HG02852 (cell line): ENCODE data around the gene ADAMTS15.

Source experiments
- ATAC-seq: cut with Tn5 transposase; IDR thresholded peaks from one replicate; pipeline ENCODE4 v1.9.1; 2021; ENCODE audit warnings: mild to moderate bottlenecking, moderate library complexity; ENCODE audit not compliant: unreplicated experiment

Gene ADAMTS15

DNA sequence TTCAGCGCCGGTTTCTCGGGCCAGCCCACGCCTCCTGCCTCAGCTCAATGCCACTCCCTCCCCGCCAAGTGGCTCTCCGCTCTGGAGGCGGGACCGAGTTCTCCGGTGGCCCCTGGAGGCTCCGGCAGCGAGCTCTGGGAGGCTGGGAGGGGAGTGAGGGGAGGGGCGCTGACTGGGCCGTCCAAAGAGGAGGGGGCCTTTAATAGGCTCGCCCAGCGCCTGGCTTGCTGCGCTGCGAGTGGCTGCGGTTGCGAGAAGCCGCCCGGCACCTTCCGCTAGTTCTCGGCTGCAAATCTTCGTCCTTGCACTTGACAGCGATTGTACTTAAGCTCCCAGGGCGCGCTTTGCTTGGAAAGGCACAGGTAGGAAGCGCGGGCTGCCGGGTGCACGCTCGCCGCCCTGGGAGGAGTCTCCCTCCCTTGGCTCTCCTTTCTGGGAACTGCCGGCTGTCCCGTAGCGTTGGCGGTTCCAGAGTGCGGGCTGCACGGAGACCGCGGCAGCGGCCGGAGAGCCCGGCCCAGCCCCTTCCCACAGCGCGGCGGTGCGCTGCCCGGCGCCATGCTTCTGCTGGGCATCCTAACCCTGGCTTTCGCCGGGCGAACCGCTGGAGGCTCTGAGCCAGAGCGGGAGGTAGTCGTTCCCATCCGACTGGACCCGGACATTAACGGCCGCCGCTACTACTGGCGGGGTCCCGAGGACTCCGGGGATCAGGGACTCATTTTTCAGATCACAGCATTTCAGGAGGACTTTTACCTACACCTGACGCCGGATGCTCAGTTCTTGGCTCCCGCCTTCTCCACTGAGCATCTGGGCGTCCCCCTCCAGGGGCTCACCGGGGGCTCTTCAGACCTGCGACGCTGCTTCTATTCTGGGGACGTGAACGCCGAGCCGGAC lies at the start of gene ADAMTS15:
Gene ADAMTS15, plus strand, starts transcription at position 230 of the 894 bp plus-strand sequence. Its CDS starts 329 bp downstream, at position 559.
- peak; percentile 55 for ATAC-seq

DNA sequence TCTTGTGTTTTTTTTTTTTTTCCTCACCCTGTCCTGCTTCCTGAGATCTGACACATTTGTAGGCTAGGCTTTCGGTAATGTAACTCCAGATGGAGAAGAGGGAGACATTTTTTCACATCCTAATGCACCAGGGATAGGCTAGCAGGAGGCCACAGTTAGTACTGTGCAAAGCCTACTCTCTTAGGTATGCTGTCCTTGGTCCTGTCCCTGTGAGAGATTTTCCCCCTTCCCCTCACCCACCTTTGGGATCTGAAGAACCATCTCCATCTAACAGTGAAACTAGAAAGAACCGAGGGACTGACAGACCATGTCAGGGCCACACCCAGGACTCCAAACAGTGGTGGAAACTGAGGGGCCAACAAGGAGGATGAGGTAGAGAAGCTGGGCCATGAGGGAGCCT lies 49.2 kb upstream of the ADAMTS15 start:
- ATAC-seq: no peak

DNA sequence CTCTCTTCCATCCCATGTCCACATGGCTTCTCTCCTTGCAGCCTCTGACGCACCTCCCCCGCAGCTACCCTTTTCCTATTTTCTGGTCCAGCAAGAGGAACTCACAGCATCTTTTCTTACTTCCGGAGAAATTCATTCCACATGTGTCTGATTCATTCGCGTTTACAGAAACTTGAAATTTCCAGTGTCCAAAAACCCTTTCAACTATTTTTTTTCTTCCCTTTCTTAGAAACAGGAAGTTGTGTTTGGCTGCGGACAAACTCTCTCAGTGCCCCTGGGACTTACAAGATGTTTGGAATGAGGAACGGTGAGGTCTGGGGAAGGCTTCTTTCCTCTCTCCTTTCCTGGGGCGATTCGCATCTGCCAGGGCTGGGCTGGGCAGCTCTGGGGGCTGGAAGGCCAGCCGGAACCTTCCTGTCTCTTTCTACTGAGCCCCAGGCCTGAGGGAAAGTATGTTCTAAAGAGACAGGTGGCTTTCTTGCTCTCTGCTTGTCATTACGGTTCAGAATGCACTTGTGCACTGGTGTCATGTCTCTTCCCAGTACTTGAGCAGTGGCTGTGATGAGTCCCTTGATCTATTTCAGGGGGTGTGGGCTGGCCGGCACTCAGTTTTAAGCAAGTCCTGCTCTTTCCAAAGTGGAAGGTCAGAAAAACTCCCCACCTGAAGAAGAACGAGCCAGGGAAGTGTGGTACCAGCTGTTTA lies 47.5 kb upstream of the ADAMTS15 start:
- ATAC-seq: no peak

DNA sequence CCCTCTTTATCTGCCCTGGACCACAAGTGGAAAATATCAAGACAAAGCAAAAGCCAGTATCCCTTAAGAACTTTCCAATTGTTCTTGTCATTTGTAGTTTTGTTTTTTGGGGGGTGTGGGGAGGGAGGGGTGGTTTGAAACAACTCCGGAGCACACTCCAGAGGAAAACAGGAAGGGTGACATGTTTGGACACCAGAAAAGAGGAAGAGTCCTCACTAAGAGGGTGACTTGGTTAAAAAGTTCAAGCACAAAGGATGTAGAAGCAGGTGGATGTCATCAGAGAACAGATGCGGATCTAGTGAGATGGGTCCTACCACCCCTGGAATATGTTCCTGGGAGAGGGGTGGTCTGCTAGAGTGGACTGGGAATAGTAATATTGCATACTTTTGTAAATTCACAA lies 45.9 kb upstream of the ADAMTS15 start:
- ATAC-seq: no peak

GRCh38 chr11:130403271-130403804 lies 45.1 kb upstream of the ADAMTS15 start:
- no peak for ATAC-seq

- ATAC-seq: no peak
Measured at GRCh38 chr11:130403967-130404366, 44.5 kb upstream of the ADAMTS15 start.

GRCh38 chr11:130404727-130405126 lies 43.7 kb upstream of the ADAMTS15 start:
- ATAC-seq: no peak

DNA sequence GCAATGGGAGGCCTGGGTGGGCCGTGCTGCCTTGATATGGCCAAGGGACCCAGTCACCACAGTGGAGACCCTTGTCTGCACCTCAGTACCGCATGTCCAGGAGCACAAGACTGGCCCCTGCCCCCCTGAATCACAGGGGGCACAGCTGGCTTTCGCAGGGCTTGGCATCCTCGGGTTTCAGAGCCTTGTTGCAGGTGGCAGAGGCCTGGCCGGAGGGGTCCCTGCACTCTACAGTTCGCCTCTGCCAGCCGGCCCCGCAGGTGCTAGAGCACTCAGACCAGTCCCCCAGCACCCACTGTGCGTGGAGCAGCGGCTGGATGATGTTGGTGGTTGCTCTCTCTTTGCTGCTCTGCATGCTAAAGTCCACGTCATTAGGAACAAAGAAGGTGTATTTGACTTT lies 43.0 kb upstream of the ADAMTS15 start:
- ATAC-seq: no peak

- ATAC-seq: no peak
Measured at GRCh38 chr11:130407978-130408377, 40.5 kb upstream of the ADAMTS15 start.

GRCh38 chr11:130408401-130408890 lies 40.0 kb upstream of the ADAMTS15 start:
- no peak for ATAC-seq

- ATAC-seq: no peak
Measured at GRCh38 chr11:130408901-130409300, 39.5 kb upstream of the ADAMTS15 start.

DNA sequence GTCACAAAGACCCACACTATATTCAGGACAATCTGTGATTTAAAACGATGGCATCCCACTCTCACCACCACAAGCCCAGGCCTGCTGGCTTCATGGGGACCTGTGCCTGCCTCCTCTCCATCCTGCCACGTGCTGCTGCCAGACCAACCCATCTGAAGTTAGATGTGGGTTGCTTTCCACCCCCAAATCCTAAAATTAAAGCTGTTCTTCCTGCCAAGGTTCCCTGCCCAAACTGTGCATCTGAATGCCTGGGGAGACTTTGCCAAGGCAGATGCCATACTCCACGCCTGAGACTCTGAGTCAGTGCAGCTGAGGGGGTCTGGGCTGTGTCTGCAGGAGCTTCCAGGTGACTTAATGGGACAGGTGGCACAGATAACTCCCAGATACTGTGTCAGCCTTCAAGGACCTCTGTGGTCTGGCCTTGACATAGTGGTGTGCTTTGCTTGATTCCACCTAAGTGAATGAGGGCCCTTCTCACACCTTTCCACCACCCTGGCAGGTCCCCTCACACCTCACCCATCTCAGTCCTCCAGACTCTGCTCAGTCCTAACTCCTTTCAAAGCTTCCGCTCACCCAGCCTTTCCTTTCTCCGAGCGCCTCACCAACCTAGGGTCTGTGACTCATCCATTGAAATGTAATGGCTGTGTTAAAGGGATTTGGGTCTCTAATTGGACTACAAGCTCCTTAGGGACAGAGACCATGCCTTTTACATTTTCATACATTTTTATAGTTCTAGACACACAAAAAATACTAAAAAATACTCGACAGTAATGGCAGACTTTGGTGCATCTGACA lies 38.7 kb upstream of the ADAMTS15 start:
- no peak for ATAC-seq

- ATAC-seq: no peak
Measured at GRCh38 chr11:130411223-130411622, 37.2 kb upstream of the ADAMTS15 start.

- no peak for ATAC-seq
Measured at GRCh38 chr11:130413405-130414106, 34.9 kb upstream of the ADAMTS15 start.

- ATAC-seq: no peak
Measured at GRCh38 chr11:130414107-130415080, 34.1 kb upstream of the ADAMTS15 start.

- ATAC-seq: no peak
Measured at GRCh38 chr11:130415731-130416529, 32.5 kb upstream of the ADAMTS15 start.

DNA sequence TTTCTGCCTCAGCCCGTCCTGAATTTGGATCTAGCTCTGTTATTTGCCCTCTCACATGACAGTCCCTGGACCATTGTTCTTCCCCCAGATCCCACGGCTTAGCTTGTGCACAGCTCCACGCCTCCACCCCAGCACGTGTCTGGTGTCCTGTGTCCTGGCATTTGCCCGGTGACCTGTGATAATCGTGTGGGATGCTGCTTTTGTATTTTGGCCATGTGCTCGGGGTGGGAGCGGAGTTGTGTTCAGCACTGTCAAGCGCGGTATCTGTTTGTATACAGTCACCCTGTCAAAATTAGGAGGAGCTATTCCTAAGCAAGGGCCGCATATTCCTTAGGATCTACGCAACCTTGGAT lies 31.9 kb upstream of the ADAMTS15 start:
- no peak for ATAC-seq

DNA sequence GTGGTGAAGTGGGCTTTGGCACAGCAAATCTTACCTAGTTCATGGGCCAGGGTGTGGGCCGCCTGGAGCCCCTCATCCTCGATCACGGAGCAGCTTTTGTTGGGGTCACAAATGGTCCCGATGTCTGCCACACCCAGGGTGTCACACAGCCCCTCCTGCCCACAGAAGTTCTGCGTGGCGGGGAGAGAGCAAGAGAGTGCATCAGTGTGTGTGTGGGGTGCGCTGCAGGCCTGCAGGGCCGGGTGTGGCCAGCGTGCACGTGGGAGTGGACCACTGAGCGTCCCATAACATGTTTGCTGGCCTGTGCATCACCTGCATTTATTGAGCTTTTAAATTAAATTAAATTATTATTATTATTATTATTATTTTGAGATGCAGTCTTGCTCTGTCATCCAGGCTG lies 31.5 kb upstream of the ADAMTS15 start:
- no peak for ATAC-seq
